Muscle layer of duodenum (tissue), 2 donors: ENCODE measurements around the gene NPIPB9.
"Not testable (repeated sequence)": the region's sequence is repeated elsewhere in the genome, so short reads cannot be mapped to it uniquely, and the experiment has no call there.

Source experiments
- H3K27ac ChIP-seq: one replicate; pipeline ENCODE4 v1.7.0; 2013; ENCODE audit warnings: mild to moderate bottlenecking, low read length
- H3K27me3 ChIP-seq: one replicate; pipeline ENCODE4 v1.7.0; 2013; ENCODE audit warnings: low read depth, mild to moderate bottlenecking, control low read depth, low read length
- H3K36me3 ChIP-seq, 2 donors: one replicate each; pipeline ENCODE4 v1.7.0; 2013; ENCODE audit warnings: low read length in 2 of 2, control low read depth in 1 of 2, mild to moderate bottlenecking in 1 of 2; ENCODE audit not compliant: insufficient read depth in 2 of 2, control insufficient read depth in 1 of 2
- H3K4me1 ChIP-seq, 2 donors: one replicate each; pipeline ENCODE4 v1.7.0; 2013; ENCODE audit warnings: low read length in 2 of 2, mild to moderate bottlenecking in 2 of 2, control low read depth in 1 of 2, moderate library complexity in 1 of 2; ENCODE audit not compliant: insufficient read depth in 2 of 2, control insufficient read depth in 1 of 2
- H3K4me3 ChIP-seq, 2 donors: one replicate each; pipeline ENCODE4 v1.7.0; 2013; ENCODE audit warnings: low read length in 2 of 2, low read depth in 1 of 2, mild to moderate bottlenecking in 1 of 2
- H3K9me3 ChIP-seq, 2 donors: one replicate each; pipeline ENCODE4 v1.7.0; 2013; ENCODE audit warnings: low read length in 2 of 2, control low read depth in 1 of 2, mild to moderate bottlenecking in 1 of 2; ENCODE audit not compliant: control insufficient read depth in 1 of 2
- donor health status: healthy.

Gene NPIPB9

DNA sequence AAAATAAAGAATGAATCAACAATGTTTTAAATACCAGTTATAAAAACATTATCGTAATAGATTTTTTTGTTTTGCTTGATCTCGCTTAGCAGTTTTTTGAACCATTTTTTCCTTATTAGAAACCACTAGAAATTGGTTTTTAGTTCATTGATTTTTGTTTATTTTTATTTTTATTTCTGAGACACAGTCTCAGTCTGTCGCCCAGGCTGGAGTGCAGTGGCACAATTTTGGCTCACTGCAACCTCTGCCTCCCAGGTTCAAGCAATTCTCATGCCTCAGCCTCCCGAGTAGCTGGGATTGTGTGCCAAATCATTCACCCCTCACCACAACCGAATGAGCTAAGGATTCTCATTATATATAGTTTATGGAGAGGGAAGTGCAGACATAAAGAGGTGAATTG is at the start of gene NPIPB9:
NPIPB9 (plus strand) TSS at position 301 of the 400 bp plus-strand sequence.
- not testable (repeated sequence) for H3K27ac ChIP-seq, H3K4me3 ChIP-seq, H3K9me3 ChIP-seq, H3K36me3 ChIP-seq, H3K4me1 ChIP-seq, H3K27me3 ChIP-seq

DNA sequence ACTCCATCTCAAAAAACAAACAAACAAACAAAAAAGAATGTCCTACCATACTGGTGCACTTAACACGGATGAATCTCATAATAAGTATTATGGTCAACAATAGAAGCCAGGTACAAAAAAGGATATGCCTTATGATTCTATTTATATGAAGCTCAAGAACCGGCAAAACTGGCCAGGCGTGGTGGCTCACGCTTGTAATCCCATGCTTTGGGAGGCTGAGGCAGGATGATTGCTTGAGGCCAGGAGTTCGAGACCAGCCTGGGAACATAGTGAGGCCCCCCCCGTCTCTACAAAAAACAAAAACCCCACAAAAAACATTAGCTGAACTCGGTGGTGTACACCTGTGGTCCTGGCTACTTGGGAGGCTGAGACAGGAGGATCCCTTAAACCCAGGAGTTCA is 47.3 kb upstream of the NPIPB9 start:
- H3K27ac ChIP-seq, H3K27me3 ChIP-seq: not testable (repeated sequence)

DNA sequence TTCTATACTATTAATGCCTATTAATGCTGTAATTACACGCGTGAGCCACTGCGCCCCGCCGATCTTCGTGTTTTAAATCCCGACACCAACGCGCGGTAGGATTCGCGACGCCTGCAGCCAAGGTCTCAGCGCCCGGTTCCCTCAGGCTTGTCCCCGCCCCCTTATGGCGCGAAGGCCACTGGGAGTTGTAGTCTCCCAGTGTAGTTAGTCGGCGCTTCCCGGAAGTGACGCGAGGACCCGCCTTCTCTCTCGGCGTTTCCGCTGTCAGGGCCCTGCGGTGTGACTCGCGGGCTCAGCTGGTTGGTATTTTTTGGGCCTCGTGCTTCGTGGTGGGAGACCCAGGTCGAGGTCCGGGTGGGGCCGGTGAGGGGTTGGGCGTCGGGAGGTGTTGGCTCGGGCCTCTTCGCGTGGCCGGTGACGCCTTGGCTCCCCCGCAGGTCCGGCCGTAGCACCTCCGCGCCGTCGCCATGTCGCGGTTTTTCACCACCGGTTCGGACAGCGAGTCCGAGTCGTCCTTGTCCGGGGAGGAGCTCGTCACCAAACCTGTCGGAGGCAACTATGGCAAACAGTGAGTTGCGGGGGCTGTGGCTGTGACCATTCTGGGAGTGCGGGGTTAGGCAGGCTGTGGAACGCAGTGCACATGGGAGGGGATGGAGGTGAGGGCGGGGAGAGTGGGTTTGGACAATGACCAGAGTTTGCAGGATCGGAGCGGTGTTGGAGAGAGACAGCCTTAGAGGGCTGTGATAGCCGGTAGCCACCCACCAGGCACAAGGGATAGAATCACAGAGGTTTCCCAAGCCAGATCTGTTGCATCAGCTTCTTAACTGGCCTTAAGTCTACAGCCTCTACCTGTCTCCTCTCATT is 40.1 kb upstream of the NPIPB9 start, which contains the start of gene EIF3C:
EIF3C (plus strand) TSS at position 245 of the 864 bp plus-strand sequence; CDS start at position 468, 223 bp downstream.
- H3K9me3 ChIP-seq, H3K36me3 ChIP-seq, H3K27ac ChIP-seq, H3K4me1 ChIP-seq, H3K4me3 ChIP-seq, H3K27me3 ChIP-seq: not testable (repeated sequence)

More for the DNA sequence above, 47.3 kb upstream of the NPIPB9 start:
- H3K4me3 ChIP-seq, H3K9me3 ChIP-seq, H3K4me1 ChIP-seq, H3K36me3 ChIP-seq: not testable (repeated sequence)

DNA sequence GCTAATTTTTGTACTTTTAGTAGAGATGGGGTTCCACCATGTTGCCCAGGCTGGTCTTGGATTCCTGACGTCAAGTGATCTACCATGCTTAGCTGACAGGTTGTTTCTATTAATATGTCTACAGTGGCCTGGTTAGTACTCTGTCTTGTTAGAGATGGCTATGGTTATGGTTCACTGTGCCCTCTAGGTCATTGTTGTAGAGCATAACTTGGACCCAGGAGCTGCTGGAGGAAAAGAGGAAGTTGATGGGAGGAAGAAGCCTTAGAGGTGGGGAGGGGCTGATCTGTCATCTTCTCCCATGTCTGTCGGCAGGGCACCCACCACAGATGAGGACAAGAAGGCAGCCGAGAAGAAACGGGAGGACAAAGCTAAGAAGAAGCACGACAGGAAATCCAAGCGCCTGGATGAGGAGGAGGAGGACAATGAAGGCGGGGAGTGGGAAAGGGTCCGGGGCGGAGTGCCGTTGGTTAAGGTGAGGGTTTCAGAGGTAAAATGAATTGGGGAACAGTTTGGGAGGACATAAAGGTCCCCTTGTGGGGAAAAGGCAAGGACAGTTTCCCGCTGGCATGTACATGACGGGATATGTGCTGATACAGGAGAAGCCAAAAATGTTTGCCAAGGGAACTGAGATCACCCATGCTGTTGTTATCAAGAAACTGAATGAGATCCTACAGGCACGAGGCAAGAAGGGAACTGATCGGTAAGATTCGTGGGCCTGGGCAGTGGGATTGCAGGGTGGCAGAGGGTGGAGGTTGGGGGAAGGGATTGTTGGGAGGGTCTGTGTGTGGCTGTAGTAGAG is 28.5 kb upstream of the NPIPB9 start:
- H3K9me3 ChIP-seq, H3K27ac ChIP-seq, H3K4me1 ChIP-seq, H3K27me3 ChIP-seq, H3K4me3 ChIP-seq, H3K36me3 ChIP-seq: not testable (repeated sequence)

DNA sequence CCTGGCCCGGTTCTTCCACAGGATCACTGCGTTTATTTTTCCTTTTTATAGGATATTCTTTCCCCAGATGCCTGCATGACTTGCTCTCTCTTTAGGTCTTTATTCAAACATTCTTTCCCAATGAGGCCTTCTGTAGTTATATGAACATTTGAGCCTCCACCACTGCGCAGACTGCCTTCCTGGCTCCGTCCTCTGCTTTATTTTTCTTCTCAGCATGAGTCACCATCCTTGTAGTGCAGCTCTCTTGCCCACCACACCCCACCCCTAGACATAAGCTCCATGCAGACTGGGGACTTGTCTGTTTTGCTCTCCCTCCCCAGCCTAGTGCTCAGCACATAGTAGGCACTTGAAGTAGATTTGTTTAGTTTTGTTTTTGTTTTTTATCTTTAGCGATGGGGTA is 20.3 kb upstream of the NPIPB9 start:
- H3K27me3 ChIP-seq, H3K4me1 ChIP-seq, H3K27ac ChIP-seq, H3K36me3 ChIP-seq, H3K9me3 ChIP-seq, H3K4me3 ChIP-seq: not testable (repeated sequence)

DNA sequence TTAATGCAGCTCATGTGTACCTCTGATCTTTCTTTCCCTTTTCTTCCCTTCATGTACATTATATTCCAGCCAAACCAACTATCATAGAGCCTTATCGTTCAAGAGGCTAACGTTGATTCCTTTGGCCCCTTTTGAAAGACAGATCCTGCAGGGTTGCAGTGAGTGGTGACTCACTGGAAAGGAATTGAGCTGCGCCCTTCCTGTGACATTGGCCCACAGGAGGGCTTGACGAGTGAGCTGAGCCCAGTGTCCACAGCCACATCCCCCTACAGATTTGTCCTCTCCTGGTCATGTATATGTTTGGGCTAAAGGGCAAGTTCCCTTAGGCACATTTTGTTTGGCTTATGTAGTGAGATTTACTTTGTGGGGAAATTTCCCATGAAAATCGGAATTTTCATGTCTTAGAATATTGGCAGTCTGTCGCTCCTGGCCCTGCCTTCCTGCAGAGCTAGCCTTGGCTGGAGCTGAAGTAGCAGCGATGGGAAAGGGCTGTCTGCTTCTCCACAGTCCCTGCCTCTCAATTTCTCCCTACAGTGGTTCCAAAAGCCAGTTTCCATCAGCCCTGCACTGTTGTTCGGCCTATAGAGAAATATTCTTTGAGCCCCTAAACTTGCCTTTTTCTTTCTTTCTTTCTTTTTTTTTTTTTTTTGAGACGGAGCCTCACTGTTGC is 19.0 kb upstream of the NPIPB9 start:
- not testable (repeated sequence) for H3K4me3 ChIP-seq, H3K27ac ChIP-seq, H3K27me3 ChIP-seq, H3K9me3 ChIP-seq, H3K36me3 ChIP-seq, H3K4me1 ChIP-seq

DNA sequence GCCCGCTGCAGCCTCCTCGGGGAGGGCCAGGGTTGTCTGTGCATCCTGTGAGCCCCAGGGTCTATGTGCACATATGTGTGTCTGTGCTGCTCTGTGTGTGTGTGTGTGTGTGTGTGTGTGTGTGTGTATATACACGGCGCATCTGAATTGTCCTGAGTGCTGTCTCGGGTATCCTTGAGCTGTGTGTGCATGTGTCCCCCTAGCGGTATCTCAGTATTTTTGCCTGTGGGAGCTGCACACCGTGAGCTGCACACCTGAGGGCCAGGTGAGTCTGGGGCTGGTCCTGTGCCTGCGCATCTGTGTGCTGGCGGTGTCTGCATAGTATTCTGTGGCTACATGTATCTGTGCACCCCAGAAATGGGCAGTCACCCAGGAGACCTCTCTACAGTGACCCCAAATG is 11.8 kb upstream of the NPIPB9 start:
- H3K27me3 ChIP-seq, H3K36me3 ChIP-seq, H3K4me3 ChIP-seq, H3K9me3 ChIP-seq, H3K27ac ChIP-seq, H3K4me1 ChIP-seq: not testable (repeated sequence)

DNA sequence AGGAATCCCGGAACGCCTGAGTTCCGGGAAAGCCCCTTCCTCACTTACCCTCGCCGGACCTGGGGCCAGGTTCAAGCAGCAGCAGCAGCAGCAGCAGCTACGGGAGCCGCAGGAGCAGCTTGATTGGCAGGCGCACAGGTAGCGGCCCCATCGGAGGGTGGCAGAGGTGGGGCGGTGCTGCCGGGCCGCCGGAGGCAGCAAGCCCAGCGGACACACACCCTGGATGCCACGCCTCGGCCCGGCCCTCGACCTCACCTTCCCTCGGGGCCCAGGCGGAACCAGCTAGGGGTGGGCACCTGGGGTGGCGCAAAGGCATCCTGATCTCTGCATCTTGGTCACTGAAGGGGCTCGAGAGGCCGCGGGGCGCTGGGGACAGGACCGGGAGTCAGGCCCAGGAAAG is 11.0 kb upstream of the NPIPB9 start:
- H3K27me3 ChIP-seq, H3K9me3 ChIP-seq, H3K27ac ChIP-seq, H3K4me1 ChIP-seq, H3K36me3 ChIP-seq, H3K4me3 ChIP-seq: not testable (repeated sequence)

DNA sequence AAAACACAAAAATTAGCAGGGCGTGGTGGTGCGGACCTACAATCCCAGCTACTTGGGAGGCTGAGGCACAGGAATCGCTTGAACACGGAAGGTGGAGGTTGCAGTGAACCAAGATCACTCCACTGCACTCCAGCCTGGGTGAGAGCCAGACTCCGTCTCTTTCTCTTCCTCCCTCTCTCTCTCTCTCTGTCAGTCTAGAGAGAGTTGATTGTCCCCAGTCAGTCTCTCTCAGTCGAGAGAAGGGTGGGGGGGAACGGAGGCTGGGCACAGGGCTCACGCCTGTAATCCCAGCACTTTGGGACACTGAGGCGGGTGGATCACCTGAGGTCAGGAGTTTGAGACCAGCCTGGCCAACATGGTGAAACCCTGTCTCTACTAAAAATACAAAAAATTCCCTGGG is 10.3 kb upstream of the NPIPB9 start:
- H3K9me3 ChIP-seq, H3K4me3 ChIP-seq, H3K27me3 ChIP-seq, H3K4me1 ChIP-seq, H3K27ac ChIP-seq, H3K36me3 ChIP-seq: not testable (repeated sequence)

DNA sequence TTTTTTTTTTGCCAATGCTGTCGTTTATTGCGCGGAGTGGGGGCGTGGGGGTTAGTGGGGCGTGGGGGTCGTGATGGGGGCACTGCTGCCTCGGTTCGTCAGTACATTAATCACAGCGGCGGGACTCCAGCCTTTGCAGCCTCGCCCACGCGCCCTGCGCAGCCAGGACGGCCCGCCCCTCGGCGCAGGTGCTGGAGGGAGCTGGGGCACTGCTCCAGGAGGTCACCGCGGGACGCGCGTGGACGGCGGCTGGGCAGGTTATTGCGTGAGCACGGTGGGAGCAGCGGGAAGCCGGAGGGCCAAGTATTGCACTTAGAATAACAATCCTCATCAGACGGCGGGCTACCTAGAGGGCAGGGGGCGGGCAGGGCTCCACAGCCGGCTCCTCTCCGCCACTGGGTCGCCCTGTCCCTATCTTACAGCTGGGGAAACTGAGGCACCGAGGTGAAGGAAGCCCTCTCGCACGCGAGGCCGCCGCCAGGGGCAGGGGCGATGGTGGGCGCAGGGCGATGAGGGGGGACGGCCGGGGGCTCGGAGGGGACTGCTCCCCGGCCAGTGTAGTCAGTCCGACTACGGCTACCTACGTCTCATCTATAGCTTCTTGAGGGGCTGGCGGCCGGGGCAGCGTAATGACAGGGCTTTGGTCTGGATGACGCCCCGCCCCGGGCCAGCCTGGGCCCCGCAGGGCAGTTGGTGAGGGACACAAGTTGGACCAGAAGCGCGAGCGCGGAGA is 4.8 kb upstream of the NPIPB9 start:
- H3K27me3 ChIP-seq, H3K36me3 ChIP-seq, H3K4me3 ChIP-seq, H3K27ac ChIP-seq, H3K4me1 ChIP-seq, H3K9me3 ChIP-seq: not testable (repeated sequence)

DNA sequence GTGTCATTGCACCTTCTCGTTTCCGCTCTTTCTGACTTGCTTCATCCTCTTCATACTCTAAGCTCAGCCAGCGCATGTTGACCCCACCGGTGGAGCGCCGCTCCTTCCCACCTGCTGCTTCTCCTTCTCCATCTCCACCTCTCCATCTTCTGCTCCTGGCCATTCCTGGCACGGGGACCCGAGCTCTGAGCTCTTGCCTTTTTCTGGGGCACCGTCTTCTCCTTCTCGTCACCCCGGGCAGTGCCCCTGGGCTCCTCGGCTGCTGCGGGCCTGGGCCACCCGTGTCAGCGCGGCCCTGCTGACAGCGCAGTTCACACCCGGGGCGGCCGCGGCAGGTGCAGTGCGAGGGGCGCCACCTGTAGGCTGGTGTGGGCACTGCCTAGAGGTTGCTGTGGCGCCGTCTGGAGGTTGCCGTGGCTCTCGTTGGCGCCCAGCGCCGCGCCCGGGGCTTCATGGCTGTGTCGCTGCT is 1.6 kb upstream of the NPIPB9 start:
- not testable (repeated sequence) for H3K36me3 ChIP-seq, H3K4me1 ChIP-seq, H3K27me3 ChIP-seq, H3K27ac ChIP-seq, H3K4me3 ChIP-seq, H3K9me3 ChIP-seq
